ENCODE measurements around the gene VPS41.

DNA sequence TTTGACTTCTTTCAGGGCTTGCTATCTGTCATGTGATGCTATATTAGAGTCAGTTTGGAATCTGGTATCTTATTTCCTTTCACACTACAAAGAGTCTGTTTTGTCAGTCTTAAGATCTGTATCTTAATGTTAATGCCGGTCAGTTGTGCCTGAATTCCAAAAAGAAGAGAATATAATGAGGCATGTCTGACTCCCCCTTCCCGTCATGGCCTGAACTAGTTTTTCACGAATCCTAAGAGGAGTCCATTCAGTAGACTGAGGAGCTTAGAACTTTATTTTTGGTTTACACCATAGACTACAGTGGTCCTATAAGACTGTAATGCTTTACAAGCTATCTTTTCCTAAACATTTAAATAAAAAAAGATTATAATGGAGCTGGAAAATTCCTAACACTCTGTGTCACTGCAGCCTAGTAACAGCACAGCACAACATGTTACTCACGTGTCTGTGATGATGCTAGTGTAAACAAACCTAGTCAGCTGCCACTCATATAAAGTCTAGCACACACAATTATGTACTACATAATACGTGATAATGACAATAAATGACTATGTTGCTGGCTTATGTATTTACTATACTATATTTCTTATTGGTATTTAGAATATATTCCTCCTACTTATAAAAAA, 50.6 kb downstream of the VPS41 start:
- TF ChIP-seq POLR2A (IDR thresholded peaks at IDR 0.05), result no peak
- TF ChIP-seq, protein P1, sequence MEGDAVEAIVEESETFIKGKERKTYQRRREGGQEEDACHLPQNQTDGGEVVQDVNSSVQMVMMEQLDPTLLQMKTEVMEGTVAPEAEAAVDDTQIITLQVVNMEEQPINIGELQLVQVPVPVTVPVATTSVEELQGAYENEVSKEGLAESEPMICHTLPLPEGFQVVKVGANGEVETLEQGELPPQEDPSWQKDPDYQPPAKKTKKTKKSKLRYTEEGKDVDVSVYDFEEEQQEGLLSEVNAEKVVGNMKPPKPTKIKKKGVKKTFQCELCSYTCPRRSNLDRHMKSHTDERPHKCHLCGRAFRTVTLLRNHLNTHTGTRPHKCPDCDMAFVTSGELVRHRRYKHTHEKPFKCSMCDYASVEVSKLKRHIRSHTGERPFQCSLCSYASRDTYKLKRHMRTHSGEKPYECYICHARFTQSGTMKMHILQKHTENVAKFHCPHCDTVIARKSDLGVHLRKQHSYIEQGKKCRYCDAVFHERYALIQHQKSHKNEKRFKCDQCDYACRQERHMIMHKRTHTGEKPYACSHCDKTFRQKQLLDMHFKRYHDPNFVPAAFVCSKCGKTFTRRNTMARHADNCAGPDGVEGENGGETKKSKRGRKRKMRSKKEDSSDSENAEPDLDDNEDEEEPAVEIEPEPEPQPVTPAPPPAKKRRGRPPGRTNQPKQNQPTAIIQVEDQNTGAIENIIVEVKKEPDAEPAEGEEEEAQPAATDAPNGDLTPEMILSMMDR (IDR thresholded peaks at IDR 0.05), result no peak
